NCI-H2081 treated with DMSO at 0.1 percent for 48 hours (cell line): ENCODE measurements around the gene FTCD.
"Not testable (repeated sequence)": the region's sequence is repeated elsewhere in the genome, so short reads cannot be mapped to it uniquely, and the experiment has no call there.

ENCODE experiments used
- DNase-seq: peaks from one replicate; lab custom pipeline; 2025; lab: John Stamatoyannopoulos, UW

FTCD gene, protein sequence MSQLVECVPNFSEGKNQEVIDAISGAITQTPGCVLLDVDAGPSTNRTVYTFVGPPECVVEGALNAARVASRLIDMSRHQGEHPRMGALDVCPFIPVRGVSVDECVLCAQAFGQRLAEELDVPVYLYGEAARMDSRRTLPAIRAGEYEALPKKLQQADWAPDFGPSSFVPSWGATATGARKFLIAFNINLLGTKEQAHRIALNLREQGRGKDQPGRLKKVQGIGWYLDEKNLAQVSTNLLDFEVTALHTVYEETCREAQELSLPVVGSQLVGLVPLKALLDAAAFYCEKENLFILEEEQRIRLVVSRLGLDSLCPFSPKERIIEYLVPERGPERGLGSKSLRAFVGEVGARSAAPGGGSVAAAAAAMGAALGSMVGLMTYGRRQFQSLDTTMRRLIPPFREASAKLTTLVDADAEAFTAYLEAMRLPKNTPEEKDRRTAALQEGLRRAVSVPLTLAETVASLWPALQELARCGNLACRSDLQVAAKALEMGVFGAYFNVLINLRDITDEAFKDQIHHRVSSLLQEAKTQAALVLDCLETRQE

GRCh38 chr21:46155514-46156377 is at the start of gene FTCD:
FTCD (minus strand) TSS chr21:46155579; CDS start chr21:46155523, 56 bp downstream.
- no peak for DNase-seq

DNA sequence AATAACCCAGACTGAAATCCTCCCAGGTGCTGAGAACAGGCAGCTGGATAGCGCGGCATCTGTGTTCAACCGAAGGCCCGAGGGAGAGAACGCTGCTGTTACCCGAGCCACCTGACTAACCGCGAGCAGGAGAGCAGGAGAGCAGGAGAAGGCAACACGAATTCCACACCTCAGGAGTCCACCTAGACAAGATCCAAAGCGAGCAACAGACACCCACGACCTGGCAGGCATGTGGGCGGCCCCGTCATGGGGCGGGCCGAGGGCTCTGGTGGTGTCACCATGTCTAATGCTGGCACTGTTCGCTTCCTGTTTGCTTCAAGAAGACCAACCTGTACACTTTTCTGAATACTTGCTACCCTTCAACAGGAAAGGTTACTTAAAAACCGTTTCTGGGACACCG is 49.8 kb upstream of the FTCD start:
- no peak for DNase-seq

DNA sequence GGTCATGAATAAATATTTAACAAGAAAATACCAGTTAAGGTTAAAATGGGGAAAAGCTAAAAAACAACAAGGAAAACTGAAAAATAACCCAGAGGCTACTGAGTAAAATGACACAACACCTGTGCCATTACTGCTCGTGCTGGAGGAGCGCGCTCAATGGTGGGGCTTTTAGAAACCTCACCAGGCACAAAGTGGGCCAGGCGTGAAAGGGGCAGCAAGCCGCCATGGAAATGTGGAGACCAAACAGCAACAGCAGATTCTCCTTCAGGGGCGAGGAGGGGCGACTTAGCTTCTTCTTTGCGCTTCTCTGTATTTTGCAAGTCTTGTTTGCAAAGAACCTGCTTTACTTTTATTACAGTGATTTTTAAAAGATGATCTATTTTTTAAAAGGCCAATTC is 47.8 kb upstream of the FTCD start:
- no peak for DNase-seq

DNA sequence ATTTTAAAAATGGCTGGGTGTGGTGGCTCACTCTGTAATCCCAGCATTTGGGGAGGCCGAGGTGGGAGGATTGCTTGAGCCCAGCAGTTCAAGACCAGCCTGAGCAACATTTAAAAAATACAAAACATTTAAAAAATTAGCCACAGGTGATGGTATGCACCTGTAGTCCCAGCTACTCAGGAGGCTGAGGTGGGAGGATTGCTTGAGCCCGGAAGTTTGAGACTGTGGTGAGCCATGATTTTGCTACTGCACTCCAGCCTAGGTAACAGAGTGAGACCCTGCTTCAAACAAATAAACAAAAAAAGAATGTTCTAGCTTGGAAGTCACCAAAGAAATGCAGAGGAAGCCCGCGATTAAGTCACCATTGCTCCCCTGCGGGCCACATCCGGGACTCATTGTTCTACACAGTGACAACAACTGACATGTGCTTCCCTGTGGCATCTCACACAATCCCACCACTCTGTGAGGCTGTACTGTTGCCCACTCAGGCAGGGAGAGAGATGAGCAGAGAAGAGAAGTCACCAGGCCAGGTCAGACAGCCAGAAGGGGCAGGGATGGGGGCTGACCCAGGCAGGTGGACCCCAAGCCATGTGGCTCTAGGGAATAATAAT is 47.3 kb upstream of the FTCD start:
- DNase-seq = no peak

DNA sequence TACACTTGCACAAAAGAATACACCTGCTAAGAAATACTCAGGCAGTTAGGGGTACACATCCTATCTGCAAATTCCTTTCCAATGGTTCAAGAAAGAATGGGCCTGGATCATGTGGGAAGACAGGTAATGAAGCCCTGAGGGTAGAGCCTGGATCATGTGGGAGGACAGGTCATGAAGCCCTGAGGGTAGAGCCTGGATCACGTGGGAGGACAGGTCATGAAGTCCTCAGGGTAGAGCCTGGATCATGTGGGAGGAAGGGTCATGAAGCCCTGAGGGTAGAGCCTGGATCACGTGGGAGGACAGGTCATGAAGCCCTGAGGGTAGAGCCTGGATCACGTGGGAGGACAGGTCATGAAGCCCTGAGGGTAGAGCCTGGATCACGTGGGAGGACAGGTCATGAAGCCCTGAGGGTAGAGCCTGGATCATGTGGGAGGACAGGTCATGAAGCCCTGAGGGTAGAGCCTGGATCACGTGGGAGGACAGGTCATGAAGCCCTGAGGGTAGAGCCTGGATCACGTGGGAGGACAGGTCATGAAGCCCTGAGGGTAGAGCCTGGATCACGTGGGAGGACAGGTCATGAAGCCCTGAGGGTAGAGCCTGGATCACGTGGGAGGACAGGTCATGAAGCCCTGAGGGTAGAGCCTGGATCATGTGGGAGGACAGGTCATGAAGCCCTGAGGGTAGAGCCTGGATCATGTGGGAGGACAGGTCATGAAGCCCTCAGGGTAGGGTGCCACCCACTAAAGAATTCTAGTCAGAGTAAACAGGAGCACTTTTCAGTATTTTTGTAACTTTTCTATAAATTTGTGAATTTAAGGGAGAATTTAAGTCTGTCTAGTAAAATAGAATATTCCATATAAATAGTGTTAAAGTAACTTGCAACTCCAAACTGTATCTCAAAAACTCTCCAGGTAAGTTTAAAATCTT is 45.8 kb upstream of the FTCD start:
- DNase-seq = not testable (repeated sequence)

DNA sequence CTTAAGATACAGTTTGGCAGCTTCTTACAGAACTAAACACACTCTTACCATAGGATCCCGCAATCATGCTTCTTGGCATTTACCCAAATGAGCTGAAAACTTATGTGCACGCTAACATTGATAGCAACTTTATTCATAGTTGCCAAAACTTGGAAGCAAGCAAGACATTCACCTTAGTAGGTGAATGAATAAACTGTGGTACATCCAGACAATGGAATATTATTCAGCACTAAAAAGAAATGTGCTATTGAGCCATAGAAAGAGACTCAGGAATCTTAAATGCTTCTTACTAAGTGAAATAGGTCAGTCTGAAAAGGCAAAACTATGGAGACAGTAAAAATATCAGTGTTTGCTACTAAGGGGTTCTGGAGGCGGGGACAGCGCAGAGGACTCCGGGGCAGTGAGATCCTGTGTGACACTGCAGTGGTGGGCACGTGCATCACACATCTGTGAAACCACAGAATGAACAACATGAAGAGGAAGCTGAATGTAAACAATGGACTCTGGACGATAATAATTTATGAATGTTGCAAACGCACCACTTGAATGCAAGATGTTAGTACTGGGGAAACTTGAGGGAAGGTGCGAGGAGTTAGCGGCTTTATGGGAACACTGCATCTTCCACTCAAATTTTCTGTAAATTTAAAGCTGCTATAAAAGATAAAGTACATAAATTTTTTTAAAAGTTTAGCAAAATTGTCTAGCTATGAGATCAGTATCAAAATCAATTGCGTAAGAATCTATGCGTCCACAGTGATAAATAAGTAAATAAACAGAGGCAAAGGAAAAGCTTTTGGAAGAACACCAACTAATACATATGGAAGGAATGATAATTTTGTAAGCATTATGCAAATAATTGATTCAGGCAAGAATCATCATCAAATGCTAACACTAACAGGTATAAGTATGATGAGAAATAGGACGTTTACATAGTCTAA is 44.3 kb upstream of the FTCD start:
- DNase-seq = no peak

- DNase-seq = no peak
Measured at GRCh38 chr21:46196733-46197132, 41.4 kb upstream of the FTCD start.

DNA sequence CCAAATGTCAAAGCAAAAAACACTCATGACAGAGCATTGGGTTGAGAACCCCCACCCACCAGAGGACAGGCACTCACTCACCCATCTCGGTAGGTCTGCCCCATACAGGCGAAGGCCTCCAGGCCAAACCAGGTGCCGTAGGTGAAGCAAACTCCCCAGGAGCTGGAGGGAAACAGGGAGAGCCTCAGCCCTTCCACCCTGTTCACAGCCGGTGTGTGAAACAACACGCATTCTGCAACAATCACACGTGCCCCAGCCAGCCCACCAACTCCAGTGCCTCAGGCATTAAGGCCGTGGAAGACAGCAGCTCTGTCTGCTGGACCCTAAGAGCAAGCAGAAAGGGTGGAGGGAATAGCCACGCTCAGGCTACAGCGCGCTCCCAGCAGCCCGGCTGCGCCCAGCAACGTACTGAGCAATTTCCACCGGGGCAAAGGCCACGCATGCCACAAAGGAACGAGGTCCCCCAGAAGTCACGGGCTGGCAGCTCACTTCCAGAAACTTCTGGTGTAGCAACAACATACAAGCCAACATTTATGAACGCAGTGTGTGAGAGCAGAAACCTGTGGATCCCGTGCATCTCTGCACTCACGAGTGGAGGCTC is 40.3 kb upstream of the FTCD start:
- no peak for DNase-seq

- DNase-seq = no peak
Measured at GRCh38 chr21:46194374-46195334, 39.3 kb upstream of the FTCD start.

DNA sequence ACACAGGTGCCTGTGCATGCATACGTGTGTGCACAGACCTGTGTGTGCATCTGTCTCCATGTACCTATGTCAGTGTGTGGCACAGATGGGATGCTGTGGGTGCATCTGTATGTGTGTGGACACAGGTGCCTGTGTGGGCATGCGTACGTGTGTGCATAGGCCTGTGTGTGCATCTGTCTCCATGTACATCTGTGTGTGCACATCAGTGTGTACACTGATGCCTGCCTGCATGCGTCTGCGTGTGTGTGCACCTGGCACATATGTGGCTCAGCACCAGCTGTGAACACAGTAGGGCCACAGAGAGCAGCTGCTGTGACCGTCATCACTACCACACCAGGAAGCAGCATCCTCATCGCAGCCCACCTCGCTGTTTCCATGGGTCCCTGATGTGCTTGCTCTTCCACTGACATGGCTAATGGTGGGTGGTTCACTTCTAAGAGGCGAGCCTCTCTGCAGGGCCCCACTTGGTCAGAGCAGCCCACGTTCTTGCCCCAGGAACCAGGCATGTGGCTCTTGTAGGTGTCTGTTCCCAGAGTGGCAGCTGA is 38.5 kb upstream of the FTCD start:
- no peak for DNase-seq

GRCh38 chr21:46191686-46192575 is 36.6 kb upstream of the FTCD start:
- no peak for DNase-seq

DNA sequence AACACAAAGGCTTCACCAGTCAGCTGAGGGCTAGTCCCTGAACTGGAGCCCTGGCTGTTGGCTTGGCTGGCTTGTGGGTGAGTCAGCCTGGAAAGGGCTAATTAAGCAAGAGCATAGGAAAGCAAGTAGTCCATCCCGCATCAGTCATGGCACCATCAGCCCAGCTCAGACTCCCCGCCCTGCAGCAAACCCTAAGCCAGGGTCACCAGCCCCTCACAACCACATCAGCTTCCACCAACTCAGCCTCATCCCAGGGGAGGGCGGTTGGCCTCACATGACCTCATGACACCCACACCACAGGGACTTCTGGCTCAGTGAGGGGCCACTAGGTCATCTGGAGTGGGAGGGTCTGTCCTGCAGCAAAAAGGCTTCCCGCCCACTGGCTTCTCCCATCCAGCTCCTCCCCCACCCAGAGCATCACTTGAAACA is 35.9 kb upstream of the FTCD start:
- DNase-seq = no peak

- no peak for DNase-seq
Measured at GRCh38 chr21:46190491-46191131, 35.2 kb upstream of the FTCD start.

- DNase-seq = no peak
Measured at GRCh38 chr21:46189959-46190490, 34.6 kb upstream of the FTCD start.

DNA sequence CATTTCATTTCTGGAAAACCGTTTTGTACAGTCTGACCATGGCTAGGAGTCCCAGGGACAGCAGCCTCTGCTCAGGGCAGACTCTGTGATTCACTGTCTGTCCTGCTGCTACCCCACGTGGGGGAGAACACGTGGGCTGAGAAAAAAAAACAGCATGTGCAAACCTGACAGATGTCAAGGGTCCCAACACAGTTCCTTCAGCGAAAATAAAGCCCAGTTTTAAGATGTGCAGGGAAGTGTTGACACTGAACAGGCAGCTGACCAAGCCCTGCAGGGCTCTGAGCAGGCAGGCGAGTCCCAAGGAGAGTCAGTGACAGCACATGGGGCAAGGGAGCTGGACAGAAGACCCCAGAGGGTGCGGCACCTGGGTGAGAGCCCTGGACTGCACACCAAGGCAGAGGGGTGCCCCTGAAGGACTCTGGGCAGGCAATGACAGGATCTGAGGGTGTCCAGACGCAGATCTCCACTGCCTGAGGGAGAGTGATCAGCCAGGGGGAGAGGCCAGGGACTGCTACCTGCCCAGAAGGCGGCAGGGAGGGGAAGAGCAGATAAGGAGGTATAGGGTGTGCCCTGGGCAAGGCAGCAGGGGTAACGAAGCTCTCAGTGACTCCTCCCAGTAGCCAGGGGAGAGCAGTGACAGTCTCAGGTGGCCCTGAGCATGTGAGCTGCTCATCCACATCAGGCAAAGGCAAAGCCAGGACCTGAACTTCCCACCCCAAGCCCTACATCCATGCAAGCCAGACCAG is 34.0 kb upstream of the FTCD start:
- no peak for DNase-seq
